Measurements from ENCODE around the gene PFKL. TPM values are rescaled to one million over a fixed set of nuclear protein-coding genes. Genes with fewer than 3 reads are reported as not detected.

PFKL gene
- total and polyA plus RNA-seq, 12 donors = 16.6 to 123 (median 94.1) TPM

GRCh38 chr21:44326272-44326647, 26.4 kb downstream of the PFKL start:
- H3K27ac ChIP-seq = no peak overlapping the region
- peaks cover 0 to 47% of the 10 kb centered on the region in 2 donors for H3K36me3 ChIP-seq (replicated peaks in 1 of 2)
- no peaks in the 10 kb centered on the region for H3K27me3 ChIP-seq
- TF ChIP-seq CTCF (IDR thresholded peaks at IDR 0.05) (no peak), POLR2A (IDR thresholded peaks at IDR 0.05) (no peak)
- 87 to 100% (median 91%) methylated on average over 2 to 13 of the region's 13 CpGs for WGBS, 4 donors
- DNase-seq = no peak
- H3K9me3 ChIP-seq (replicated peaks in 1 of 3) = no peaks in the 10 kb centered on the region
- H3K4me3 ChIP-seq = no peak overlapping the region
- H3K4me1 ChIP-seq (replicated peaks in 1 of 2) = no peaks in the 10 kb centered on the region
- intact Hi-C loops (cut with DNase I) = loop anchor here in 1 of 2 donors (10.0 kb wide), 1 partner anchor 139 kb away; no protein-coding TSS in a partner anchor

- WGBS, 4 donors = 87 to 98% (median 92%) methylated on average over 7 to 25 of the region's 26 CpGs
- no peak for DNase-seq
- Histone ChIP-seq H3K4me3 (no peak overlapping the region), H3K27ac (no peak overlapping the region), H3K36me3 (replicated peaks in 1 of 2) (peaks cover 0 to 48% of the 10 kb centered on the region in 2 donors), H3K9me3 (replicated peaks in 1 of 3) (no peaks in the 10 kb centered on the region), H3K27me3 (no peaks in the 10 kb centered on the region), H3K4me1 (replicated peaks in 1 of 2) (no peaks in the 10 kb centered on the region)
- TF ChIP-seq CTCF (IDR thresholded peaks at IDR 0.05) (no peak), POLR2A (IDR thresholded peaks at IDR 0.05) (no peak)
- intact Hi-C loops (cut with DNase I) = loop anchor here in 1 of 2 donors (10.0 kb wide), 1 partner anchor 138 kb away; no protein-coding TSS in a partner anchor
Observed at GRCh38 chr21:44326716-44327602, 27.1 kb downstream of the PFKL start.

- TF ChIP-seq POLR2A (IDR thresholded peaks at IDR 0.05) = no peak
- no peak for TF ChIP-seq CTCF (IDR thresholded peaks at IDR 0.05)
- no peaks in the 10 kb centered on the region for H3K27me3 ChIP-seq
- no peak overlapping the region for H3K4me3 ChIP-seq
- H3K36me3 ChIP-seq (replicated peaks in 1 of 2) = peaks cover 0 to 41% of the 10 kb centered on the region in 2 donors
- no peak for DNase-seq
- no peaks in the 10 kb centered on the region for H3K9me3 ChIP-seq (replicated peaks in 1 of 3)
- intact Hi-C loops (cut with DNase I) = loop anchor here in 1 of 2 donors (10.0 kb wide), 1 partner anchor 137 kb away; no protein-coding TSS in a partner anchor
- H3K4me1 ChIP-seq (replicated peaks in 1 of 2) = no peaks in the 10 kb centered on the region
- 90 to 93% (median 91%) methylated on average over 2 to 11 of the region's 11 CpGs for WGBS, 4 donors
- H3K27ac ChIP-seq = no peak overlapping the region
Observed at GRCh38 chr21:44327603-44327974, 27.7 kb downstream of the PFKL start.

- intact Hi-C loops (cut with DNase I) = loop anchor here in 1 of 2 donors (10.0 kb wide), 1 partner anchor 136 kb away; no protein-coding TSS in a partner anchor
- TF ChIP-seq POLR2A (IDR thresholded peaks at IDR 0.05) (no peak), CTCF (IDR thresholded peaks at IDR 0.05) (no peak)
- no peaks in the 10 kb centered on the region for H3K4me1 ChIP-seq (replicated peaks in 1 of 2)
- no peak for DNase-seq
- 80 to 89% (median 88%) methylated on average over 15 to 25 of the region's 25 CpGs for WGBS, 4 donors
- H3K27ac ChIP-seq = no peak overlapping the region
- peaks cover 0 to 37% of the 10 kb centered on the region in 2 donors for H3K36me3 ChIP-seq (replicated peaks in 1 of 2)
- H3K27me3 ChIP-seq = no peaks in the 10 kb centered on the region
- H3K9me3 ChIP-seq (replicated peaks in 1 of 3) = no peaks in the 10 kb centered on the region
- H3K4me3 ChIP-seq = no peak overlapping the region
Observed at GRCh38 chr21:44328242-44328895, 28.5 kb downstream of the PFKL start.

Data from adrenal gland (tissue), 12 donors.